Measurements from ENCODE around the gene SUN3.
A peak's percentile ranks its signal among the peaks of the same experiment; 100 is the strongest.

SUN3 gene, protein sequence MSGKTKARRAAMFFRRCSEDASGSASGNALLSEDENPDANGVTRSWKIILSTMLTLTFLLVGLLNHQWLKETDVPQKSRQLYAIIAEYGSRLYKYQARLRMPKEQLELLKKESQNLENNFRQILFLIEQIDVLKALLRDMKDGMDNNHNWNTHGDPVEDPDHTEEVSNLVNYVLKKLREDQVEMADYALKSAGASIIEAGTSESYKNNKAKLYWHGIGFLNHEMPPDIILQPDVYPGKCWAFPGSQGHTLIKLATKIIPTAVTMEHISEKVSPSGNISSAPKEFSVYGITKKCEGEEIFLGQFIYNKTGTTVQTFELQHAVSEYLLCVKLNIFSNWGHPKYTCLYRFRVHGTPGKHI

DNA sequence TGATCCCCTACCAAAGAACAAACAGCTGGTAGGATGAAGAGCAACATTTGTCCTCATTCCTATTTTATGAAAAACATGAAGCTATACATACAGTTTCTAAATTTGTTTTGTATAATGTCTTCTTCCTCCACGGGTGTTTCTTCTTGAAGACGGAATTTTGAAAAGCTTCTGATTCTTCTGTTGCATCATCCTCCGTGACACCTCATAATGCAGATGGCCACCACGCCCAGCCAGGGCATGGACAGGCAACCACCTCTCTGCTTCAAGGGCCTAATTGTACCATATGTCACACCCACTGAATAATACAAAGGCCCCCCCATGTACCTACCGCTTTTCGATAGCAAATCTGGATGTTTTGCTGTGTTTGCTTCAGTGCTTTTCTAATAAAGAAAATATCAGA, at the start of gene SUN3:
Gene SUN3, minus strand, starts transcription at position 170 of the 400 bp plus-strand sequence. Its CDS starts 169 bp downstream, at position 1.
- DNase-seq (ENCODE audit: low read depth in 2 of 2), result no peak

- DNase-seq (ENCODE audit: low read depth in 2 of 2), result no peak
Measured at GRCh38 chr7:48078470-48078869, 49.6 kb upstream of the SUN3 start.

- no peak for DNase-seq (ENCODE audit: low read depth in 2 of 2)
Measured at GRCh38 chr7:48077423-48077822, 48.5 kb upstream of the SUN3 start.

GRCh38 chr7:48074204-48074654, 45.3 kb upstream of the SUN3 start:
- DNase-seq (ENCODE audit: low read depth in 2 of 2), result no peak

- no peak for DNase-seq (ENCODE audit: low read depth in 2 of 2)
Measured at GRCh38 chr7:48067475-48067874, 38.6 kb upstream of the SUN3 start.

DNA sequence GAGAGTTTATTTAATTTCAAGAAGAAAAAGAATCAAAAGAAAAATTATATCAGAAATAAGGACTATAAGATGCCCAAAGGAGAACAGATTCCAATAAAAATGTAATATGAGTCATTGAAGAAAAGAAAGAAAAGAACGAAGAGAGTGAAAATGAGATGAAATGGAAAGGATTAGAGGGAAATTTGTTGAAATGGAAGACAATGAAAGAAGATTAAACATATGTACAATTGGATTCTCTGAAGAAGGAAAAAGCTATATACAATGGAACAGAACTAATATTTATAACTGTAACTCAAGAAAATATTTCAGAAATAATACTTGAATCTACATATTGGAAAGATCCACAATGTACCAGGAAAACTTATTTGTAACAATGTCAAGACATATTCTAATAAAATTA, 35.1 kb upstream of the SUN3 start:
- DNase-seq (ENCODE audit: low read depth in 2 of 2), result no peak

DNA sequence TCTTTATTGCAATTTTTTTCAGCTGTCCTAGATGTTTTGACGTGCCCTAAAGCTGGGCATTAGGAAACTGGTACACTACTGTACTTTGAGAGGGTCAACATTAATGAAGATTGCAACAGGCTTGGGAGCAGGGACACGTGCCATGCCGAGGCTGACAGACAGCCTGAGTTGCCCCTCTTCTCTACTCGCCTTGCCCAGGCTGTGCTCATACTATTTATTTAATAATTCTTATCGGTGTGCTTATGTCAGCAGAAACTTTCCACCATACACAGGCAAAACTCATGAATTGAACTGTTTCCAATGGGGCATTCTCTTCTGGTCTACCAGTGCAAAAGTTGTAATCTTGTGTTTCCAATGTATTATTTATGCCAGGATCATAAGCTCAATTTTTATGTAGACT, 30.8 kb upstream of the SUN3 start:
- no peak for DNase-seq (ENCODE audit: low read depth in 2 of 2)

DNA sequence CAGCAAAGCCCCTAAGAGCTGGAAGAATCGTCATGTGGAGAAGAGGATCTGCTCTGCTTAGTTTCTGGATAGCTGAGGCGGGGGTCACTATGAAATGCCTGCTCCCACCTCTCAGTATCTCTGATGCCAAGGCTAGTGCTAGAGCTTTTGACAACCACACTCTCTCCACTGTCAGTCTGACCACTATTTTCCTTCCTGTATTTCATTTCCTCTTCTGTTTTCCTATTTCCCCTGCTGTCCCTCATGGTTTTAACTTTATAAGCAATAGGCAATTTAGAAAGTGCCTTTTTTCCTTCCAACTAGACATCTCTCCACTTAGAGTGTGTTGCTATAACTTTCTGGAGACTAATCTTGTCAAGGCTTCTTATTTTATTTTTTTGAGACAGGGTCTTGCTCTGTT, 30.1 kb upstream of the SUN3 start:
- DNase-seq (ENCODE audit: low read depth in 2 of 2), result no peak

- DNase-seq (ENCODE audit: low read depth in 2 of 2), result no peak
Measured at GRCh38 chr7:48053736-48054135, 24.8 kb upstream of the SUN3 start.

DNA sequence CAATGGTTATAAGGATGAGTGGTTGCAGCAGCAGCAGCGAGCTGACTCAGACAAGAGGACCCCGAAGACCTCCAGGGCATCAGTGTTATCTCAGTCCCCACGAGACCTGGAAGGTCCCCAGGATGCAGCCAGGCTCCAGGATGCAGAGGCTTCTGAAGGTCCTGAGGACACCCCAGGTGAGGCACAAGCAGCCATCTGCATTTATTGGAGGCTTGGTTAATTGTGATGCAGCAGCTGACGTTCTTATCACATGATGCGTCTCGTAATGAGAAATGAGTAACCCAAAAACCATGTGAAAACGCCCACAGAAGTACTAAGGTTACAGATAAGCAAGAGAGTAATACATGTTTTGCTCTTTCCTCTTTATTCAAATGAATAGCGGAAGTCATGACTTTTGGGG, 23.8 kb upstream of the SUN3 start:
- no peak for DNase-seq (ENCODE audit: low read depth in 2 of 2)

DNA sequence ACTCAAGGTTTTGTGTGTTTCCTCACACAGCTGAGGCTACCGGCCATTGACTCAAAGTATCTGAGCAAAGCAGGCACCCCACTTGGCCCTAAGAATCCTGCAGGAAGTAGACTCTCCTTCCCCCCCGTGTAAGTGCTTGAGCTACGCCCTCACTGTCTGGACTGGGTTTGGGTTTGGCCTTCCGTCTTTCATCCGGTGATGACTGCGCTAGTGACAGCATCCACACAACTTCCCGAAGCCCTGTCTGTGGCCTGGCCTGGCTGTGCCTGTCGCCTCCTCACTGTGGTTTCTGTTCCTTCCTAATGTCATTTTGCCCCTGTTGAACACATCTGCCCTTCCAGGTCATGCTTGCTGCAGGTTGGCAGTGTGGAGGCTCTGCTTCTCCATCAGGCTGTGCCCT, 20.9 kb upstream of the SUN3 start:
- no peak for DNase-seq (ENCODE audit: low read depth in 2 of 2)

GRCh38 chr7:48048113-48048512, 19.2 kb upstream of the SUN3 start:
- DNase-seq (ENCODE audit: low read depth in 2 of 2), result no peak

- no peak for DNase-seq (ENCODE audit: low read depth in 2 of 2)
Measured at GRCh38 chr7:48046458-48046857, 17.6 kb upstream of the SUN3 start.

GRCh38 chr7:48045195-48045765, 16.4 kb upstream of the SUN3 start:
- no peak for DNase-seq (ENCODE audit: low read depth in 2 of 2)

DNA sequence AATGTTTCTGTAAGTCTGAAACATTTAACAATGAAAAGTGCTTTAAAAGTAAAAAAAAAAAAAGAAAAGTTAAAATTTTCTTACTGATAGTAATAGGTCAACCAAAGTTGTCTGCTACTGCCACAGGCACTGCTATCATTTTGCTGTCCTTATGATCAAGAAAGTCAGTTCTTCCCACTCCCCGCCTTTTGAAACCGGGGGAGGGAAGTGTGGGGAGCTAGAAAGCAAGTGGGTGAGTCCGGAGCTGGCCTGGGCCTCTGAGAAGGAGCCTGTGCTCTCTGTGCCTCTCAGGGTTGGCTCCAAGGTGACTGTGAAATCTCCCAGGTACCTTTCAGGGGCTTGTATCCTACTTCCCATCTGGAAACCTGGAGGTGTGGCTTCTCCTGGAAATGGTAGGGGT, 13.7 kb upstream of the SUN3 start:
- no peak for DNase-seq (ENCODE audit: low read depth in 2 of 2)

GRCh38 chr7:48042216-48042615, 13.3 kb upstream of the SUN3 start:
- no peak for DNase-seq (ENCODE audit: low read depth in 2 of 2)

DNA sequence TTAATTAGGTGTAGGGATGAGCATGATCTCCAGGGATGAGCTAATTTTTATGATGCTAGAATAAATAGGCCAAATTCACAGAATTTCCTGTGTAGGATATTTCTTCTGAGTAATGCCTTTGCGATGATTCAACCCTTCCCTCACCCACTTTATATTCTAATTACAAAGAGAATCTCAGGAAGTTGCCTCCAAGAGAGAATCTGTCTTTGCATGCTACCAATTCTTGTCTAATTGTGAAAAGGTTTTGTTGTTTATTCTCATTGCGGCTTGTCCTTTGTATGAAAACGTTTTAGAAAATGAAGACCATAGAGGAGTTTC, 12.7 kb upstream of the SUN3 start:
- DNase-seq (ENCODE audit: low read depth in 2 of 2), result no peak

DNA sequence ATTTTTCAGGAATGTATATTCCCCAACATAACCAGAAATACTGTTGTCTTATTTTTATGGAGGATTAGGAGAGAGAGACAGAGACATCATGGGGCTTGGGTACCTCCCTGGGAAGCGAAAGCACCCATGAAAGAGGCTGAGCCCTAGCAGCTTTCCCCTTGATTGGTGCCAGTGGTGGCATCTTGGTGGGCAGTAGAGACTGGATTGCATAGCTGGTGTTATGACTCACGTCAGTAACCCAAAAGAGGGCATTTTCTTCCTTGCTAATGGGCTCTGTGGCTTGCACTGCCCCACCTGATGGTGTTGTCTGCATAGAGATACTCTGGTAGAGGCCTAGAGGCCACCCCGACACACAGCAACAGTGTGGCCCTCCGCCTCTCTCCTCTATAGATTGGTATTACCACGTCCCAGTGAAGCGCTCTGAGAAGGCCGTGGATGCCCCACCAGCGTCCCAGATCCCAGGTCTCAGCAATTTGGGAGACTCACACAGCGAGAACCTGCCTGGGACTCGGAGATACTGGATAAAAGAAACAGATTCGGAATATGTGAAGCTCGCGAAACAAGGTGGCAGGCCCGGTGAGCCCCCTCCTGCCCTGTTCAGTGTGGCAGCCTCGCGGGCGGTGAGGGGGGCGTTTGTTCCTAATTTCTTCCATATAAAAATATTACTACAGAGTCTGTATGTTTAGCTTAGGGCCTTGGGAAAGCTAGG, 12.2 kb upstream of the SUN3 start:
- no peak for DNase-seq (ENCODE audit: low read depth in 2 of 2)

- no peak for DNase-seq (ENCODE audit: low read depth in 2 of 2)
Measured at GRCh38 chr7:48038815-48039506, 10.1 kb upstream of the SUN3 start.

- DNase-seq (ENCODE audit: low read depth in 2 of 2), result no peak
Measured at GRCh38 chr7:48035967-48036478, 7.1 kb upstream of the SUN3 start.

DNA sequence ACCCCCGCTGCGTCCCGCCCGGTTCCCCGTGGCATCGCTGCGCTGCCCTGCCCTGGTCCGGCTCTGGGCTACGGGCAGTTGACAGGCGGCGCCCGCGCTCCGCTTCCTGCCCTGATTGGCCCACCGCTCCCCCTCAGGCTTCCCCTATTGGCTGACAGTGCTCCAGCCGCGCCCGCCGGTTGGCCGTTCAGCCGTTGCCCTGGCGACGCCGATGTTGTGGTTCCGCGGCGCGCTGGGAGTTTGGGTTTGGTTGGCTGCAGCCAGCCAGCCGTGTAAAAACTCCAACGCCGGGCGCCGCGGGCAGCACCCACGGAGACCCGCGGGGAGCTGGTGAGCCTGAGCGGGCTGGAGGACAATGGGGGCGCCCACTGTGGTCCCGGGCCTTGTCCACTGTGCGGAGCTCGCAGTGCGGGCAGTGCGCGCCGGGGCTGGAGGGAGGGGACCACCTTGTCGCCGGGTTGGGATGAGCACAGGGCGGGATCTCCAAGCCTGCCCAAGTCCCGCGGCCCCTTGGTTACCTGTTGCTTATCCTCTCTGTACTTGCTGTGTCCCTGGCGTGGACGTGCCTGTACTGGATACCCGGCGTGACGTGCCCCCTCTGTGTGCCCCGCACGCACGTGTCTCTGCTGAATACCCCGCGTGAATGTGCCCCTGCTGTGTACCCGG, 6.5 kb upstream of the SUN3 start, which contains the start of gene C7orf57:
Gene C7orf57, plus strand, starts transcription at position 243 of the 666 bp plus-strand sequence. CDS start 766 bp downstream, outside the sequence.
- peak; percentile 78 to 87 for DNase-seq (ENCODE audit: low read depth in 2 of 2)

DNA sequence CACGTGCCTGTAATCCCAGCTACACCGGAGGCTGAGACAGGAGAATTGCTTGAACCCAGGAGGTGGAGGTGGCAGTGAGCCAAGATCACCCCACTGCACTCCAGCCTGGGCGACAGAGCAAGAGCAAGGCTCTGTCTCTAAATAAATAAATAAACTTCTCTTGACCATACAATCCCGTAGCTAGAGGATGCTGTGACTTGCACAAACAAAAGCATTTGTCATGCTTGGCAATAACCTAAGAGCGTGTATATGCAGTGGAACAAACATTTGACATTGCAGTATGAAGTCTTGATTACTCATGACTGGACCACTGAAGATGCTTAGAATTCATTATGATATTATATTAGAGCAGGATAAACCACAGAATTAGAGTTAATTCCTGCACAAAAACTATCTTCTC, 5.0 kb upstream of the SUN3 start:
- DNase-seq (ENCODE audit: low read depth in 2 of 2), result no peak

All from stimulated activated CD4-positive, alpha-beta T cell treated with anti-CD3 and anti-CD28 coated beads, Interleukin-4, amount 100 ng/mL, for 48 hours (primary cell).